ENCODE measurements around the gene DHRS4.
"Not testable (repeated sequence)": the region's sequence is repeated elsewhere in the genome, so short reads cannot be mapped to it uniquely, and the experiment has no call there.

DHRS4 gene

GRCh38 chr14:23950411-23951135, 3.0 kb upstream of the DHRS4 start:
- Histone ChIP-seq H3K9ac (ENCODE audit: low read length) (no peak overlapping the region), H3K27ac (ENCODE audit: low read depth, low read length) (no peak overlapping the region), H3K79me2 (ENCODE audit: insufficient read depth, low read length) (no peaks in the 10 kb centered on the region), H3K9me3 (ENCODE audit: insufficient read depth, low read length) (no peaks in the 10 kb centered on the region), H3K4me3 (ENCODE audit: insufficient read depth, low read length, poor library complexity, severe bottlenecking) (no peak overlapping the region), H3K9me2 (replicated peaks; ENCODE audit: insufficient read depth, low read length) (no peaks in the 10 kb centered on the region), H3K27me3 (ENCODE audit: low read length) (no peaks in the 10 kb centered on the region), H3K4me2 (ENCODE audit: low read depth, low read length, poor library complexity, severe bottlenecking) (no peak overlapping the region), H2AFZ (ENCODE audit: low read depth, low read length, severe bottlenecking) (no peak overlapping the region), H4K20me1 (ENCODE audit: low read depth, low read length) (no peaks in the 10 kb centered on the region), H3K36me3 (ENCODE audit: low read length) (no peaks in the 10 kb centered on the region), H3F3A (ENCODE audit: insufficient read depth) (no peaks in the 10 kb centered on the region)
- no peak for TF ChIP-seq CTCF (IDR thresholded peaks at IDR 0.05; ENCODE audit: insufficient read depth, low read length, poor library complexity, severe bottlenecking)
- TF ChIP-seq EZH2phosphoT487 (conservative IDR thresholded peaks at IDR 0.05; ENCODE audit: low read length): no peak

DNA sequence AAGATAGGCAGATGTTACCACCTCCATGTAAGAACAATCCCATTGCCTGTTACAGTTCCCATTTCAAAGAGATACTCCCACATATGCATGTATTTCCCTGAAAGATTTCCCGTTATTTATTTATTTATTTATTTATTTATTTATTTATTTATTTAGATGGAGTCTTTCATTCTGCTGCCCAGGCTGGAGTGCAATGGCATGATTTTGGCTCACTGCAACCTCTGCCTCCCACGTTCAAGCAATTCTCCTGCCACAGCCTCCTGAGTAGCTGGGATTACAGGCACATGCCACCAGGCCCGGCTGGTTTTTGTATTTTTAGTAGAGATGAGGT, 2.5 kb upstream of the DHRS4 start:
- not testable (repeated sequence) for H3K9me3 ChIP-seq (ENCODE audit: insufficient read depth, low read length); H3K27ac ChIP-seq (ENCODE audit: low read depth, low read length)

GRCh38 chr14:23951590-23952201, 1.9 kb upstream of the DHRS4 start:
- Histone ChIP-seq H3K27ac (ENCODE audit: low read depth, low read length) (no peak overlapping the region), H3K4me2 (ENCODE audit: low read depth, low read length, poor library complexity, severe bottlenecking) (no peak overlapping the region), H2AFZ (ENCODE audit: low read depth, low read length, severe bottlenecking) (no peak overlapping the region), H3K4me3 (ENCODE audit: insufficient read depth, low read length, poor library complexity, severe bottlenecking) (no peak overlapping the region), H3K9me2 (replicated peaks; ENCODE audit: insufficient read depth, low read length) (no peaks in the 10 kb centered on the region), H3F3A (ENCODE audit: insufficient read depth) (no peaks in the 10 kb centered on the region), H3K27me3 (ENCODE audit: low read length) (no peaks in the 10 kb centered on the region), H3K36me3 (ENCODE audit: low read length) (no peaks in the 10 kb centered on the region), H4K20me1 (ENCODE audit: low read depth, low read length) (no peaks in the 10 kb centered on the region), H3K9ac (ENCODE audit: low read length) (no peak overlapping the region), H3K9me3 (ENCODE audit: insufficient read depth, low read length) (no peaks in the 10 kb centered on the region), H3K79me2 (ENCODE audit: insufficient read depth, low read length) (no peaks in the 10 kb centered on the region)
- TF ChIP-seq EZH2phosphoT487 (conservative IDR thresholded peaks at IDR 0.05; ENCODE audit: low read length) (no peak), CTCF (IDR thresholded peaks at IDR 0.05; ENCODE audit: insufficient read depth, low read length, poor library complexity, severe bottlenecking) (no peak)

More for the DNA sequence above, 2.5 kb upstream of the DHRS4 start:
- not testable (repeated sequence) for H3K9ac ChIP-seq (ENCODE audit: low read length); H3K4me3 ChIP-seq (ENCODE audit: insufficient read depth, low read length, poor library complexity, severe bottlenecking); H3K4me2 ChIP-seq (ENCODE audit: low read depth, low read length, poor library complexity, severe bottlenecking); H3F3A ChIP-seq (ENCODE audit: insufficient read depth); H3K36me3 ChIP-seq (ENCODE audit: low read length); H2AFZ ChIP-seq (ENCODE audit: low read depth, low read length, severe bottlenecking); H3K79me2 ChIP-seq (ENCODE audit: insufficient read depth, low read length); H4K20me1 ChIP-seq (ENCODE audit: low read depth, low read length); H3K27me3 ChIP-seq (ENCODE audit: low read length); H3K9me2 ChIP-seq (replicated peaks; ENCODE audit: insufficient read depth, low read length)

DNA sequence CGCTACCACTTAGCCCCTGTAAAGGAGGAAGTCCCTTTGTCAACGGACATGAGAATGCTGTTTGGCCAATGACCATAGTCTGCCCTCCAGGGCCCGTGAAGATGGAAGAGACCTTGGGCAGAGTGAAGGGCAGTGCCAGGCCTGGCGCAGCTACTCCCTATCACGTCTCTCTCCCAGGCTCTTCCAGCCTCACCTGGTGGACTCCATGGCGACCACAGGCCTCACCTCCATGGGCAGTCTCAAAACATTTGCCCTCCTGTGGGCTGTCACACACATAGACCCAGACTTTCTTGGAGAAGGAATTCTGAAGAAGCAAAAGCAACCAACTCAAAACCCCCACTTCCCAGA, 480 bp upstream of the DHRS4 start:
- H3K9ac ChIP-seq (ENCODE audit: low read length): peak overlapping the region; percentile 61
- not testable (repeated sequence) for H3K79me2 ChIP-seq (ENCODE audit: insufficient read depth, low read length); H3K36me3 ChIP-seq (ENCODE audit: low read length); H3K27me3 ChIP-seq (ENCODE audit: low read length); H4K20me1 ChIP-seq (ENCODE audit: low read depth, low read length); H3K27ac ChIP-seq (ENCODE audit: low read depth, low read length); H3F3A ChIP-seq (ENCODE audit: insufficient read depth); H3K9me2 ChIP-seq (replicated peaks; ENCODE audit: insufficient read depth, low read length); H3K9me3 ChIP-seq (ENCODE audit: insufficient read depth, low read length)
- peak overlapping the region; percentile 67 for H3K4me2 ChIP-seq (ENCODE audit: low read depth, low read length, poor library complexity, severe bottlenecking)
- peak overlapping the region; percentile 55 for H3K4me3 ChIP-seq (ENCODE audit: insufficient read depth, low read length, poor library complexity, severe bottlenecking)
- H2AFZ ChIP-seq (ENCODE audit: low read depth, low read length, severe bottlenecking): peak overlapping the region; percentile 94

GRCh38 chr14:23954279-23954614, 677 bp downstream of the DHRS4 start:
- H3F3A ChIP-seq (ENCODE audit: insufficient read depth); H3K36me3 ChIP-seq (ENCODE audit: low read length); H3K9me2 ChIP-seq (replicated peaks; ENCODE audit: insufficient read depth, low read length); H3K27ac ChIP-seq (ENCODE audit: low read depth, low read length); H3K9me3 ChIP-seq (ENCODE audit: insufficient read depth, low read length); H3K27me3 ChIP-seq (ENCODE audit: low read length); H4K20me1 ChIP-seq (ENCODE audit: low read depth, low read length); H3K79me2 ChIP-seq (ENCODE audit: insufficient read depth, low read length): not testable (repeated sequence)
- Histone ChIP-seq H2AFZ (ENCODE audit: low read depth, low read length, severe bottlenecking) (peak overlapping the region; percentile 94), H3K9ac (ENCODE audit: low read length) (peak overlapping the region; percentile 61), H3K4me2 (ENCODE audit: low read depth, low read length, poor library complexity, severe bottlenecking) (peak overlapping the region; percentile 67), H3K4me3 (ENCODE audit: insufficient read depth, low read length, poor library complexity, severe bottlenecking) (peak overlapping the region; percentile 55)

- H3K27ac ChIP-seq (ENCODE audit: low read depth, low read length); H3K36me3 ChIP-seq (ENCODE audit: low read length): not testable (repeated sequence)
Observed at GRCh38 chr14:23954965-23955364, 1.4 kb downstream of the DHRS4 start.

More at GRCh38 chr14:23954965-23955364, 1.4 kb downstream of the DHRS4 start:
- not testable (repeated sequence) for H4K20me1 ChIP-seq (ENCODE audit: low read depth, low read length); H3K27me3 ChIP-seq (ENCODE audit: low read length); H3K9me3 ChIP-seq (ENCODE audit: insufficient read depth, low read length); H3K9ac ChIP-seq (ENCODE audit: low read length); H3K79me2 ChIP-seq (ENCODE audit: insufficient read depth, low read length); H3F3A ChIP-seq (ENCODE audit: insufficient read depth); H3K4me3 ChIP-seq (ENCODE audit: insufficient read depth, low read length, poor library complexity, severe bottlenecking); H2AFZ ChIP-seq (ENCODE audit: low read depth, low read length, severe bottlenecking); H3K4me2 ChIP-seq (ENCODE audit: low read depth, low read length, poor library complexity, severe bottlenecking); H3K9me2 ChIP-seq (replicated peaks; ENCODE audit: insufficient read depth, low read length)

Data from SU-DHL-6 (cell line).